NT2/D1 (cell line): ENCODE measurements around the gene PHEX.

ENCODE experiments used
- YY1 ChIP-seq: IDR thresholded peaks from 2 replicates; pipeline ENCODE4 v1.6.1; 2011; ENCODE audit not compliant: insufficient read length, insufficient read depth
- ZNF274 ChIP-seq: IDR thresholded peaks from 2 replicates; pipeline ENCODE4 v1.6.1; 2011; ENCODE audit warnings: mild to moderate bottlenecking, low read depth, low read length

DNA sequence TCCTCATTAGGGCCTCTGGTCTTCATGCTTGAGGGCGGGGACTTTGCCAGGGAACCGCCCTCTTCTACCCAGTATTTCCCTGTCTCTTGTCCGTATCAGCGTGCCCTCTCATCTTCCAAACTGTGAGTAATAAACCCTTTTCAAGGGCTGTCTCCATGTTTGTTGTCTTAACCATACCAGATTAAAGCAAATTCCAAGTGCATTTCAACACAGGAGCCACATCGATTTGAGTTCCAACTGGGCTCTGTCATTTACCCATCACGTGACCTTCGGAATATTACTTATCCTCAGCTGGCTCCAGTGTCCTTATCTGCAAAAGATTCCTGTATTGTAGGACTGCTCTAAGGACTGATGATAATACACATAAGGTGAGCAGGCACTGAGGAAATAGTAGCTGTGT, 6.4 kb upstream of the PHEX start:
- TF ChIP-seq ZNF274 (no peak), YY1 (no peak)
